GM12864 (cell line): Measurements from ENCODE around the gene ZMIZ1.

Experiments
- DNase-seq: peaks from one replicate; pipeline ENCODE4 v3.0.0-alpha.2; 2011; ENCODE audit warnings: low read depth
- H3K4me3 ChIP-seq: 2 replicates; pipeline ENCODE4 v1.5.1; 2011; ENCODE audit warnings: mild to moderate bottlenecking, low read depth, low read length, control low read depth
- TF ChIP-seq, protein P1 (sequence below): IDR thresholded peaks from 2 replicates; pipeline ENCODE4 v1.5.1; 2011; ENCODE audit warnings: low read depth, mild to moderate bottlenecking, moderate library complexity, low read length, control low read depth, inconsistent platforms; ENCODE audit errors: missing control alignments

ZMIZ1 gene

DNA sequence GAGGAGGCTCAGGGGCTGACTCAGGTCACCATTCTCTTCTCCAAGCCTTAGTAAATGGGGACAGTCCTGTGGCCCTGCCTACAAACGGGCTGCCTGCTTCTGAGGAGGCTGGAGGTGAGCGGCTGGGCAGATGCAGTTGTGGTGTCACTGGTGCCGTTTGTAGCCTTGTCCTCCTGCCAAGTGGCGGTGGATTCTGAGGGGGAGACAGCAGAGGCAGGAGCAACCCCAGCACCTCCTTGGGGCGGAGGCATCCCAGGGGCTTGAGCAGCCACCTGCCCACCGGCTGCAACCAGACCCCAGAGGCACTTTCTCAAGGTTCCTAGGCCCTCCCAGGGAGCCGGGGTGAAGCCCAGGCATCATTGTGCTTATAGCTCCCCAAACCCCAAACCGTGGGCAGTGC lies 112.5 kb downstream of the ZMIZ1 start:
- H3K4me3 ChIP-seq, result no peak overlapping the region
- DNase-seq, result no peak
- TF ChIP-seq, protein P1, sequence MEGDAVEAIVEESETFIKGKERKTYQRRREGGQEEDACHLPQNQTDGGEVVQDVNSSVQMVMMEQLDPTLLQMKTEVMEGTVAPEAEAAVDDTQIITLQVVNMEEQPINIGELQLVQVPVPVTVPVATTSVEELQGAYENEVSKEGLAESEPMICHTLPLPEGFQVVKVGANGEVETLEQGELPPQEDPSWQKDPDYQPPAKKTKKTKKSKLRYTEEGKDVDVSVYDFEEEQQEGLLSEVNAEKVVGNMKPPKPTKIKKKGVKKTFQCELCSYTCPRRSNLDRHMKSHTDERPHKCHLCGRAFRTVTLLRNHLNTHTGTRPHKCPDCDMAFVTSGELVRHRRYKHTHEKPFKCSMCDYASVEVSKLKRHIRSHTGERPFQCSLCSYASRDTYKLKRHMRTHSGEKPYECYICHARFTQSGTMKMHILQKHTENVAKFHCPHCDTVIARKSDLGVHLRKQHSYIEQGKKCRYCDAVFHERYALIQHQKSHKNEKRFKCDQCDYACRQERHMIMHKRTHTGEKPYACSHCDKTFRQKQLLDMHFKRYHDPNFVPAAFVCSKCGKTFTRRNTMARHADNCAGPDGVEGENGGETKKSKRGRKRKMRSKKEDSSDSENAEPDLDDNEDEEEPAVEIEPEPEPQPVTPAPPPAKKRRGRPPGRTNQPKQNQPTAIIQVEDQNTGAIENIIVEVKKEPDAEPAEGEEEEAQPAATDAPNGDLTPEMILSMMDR, result no peak

GRCh38 chr10:79181698-79182521 lies 113.1 kb downstream of the ZMIZ1 start:
- DNase-seq, result no peak
- TF ChIP-seq, protein P1, result no peak
- H3K4me3 ChIP-seq, result no peak overlapping the region

DNA sequence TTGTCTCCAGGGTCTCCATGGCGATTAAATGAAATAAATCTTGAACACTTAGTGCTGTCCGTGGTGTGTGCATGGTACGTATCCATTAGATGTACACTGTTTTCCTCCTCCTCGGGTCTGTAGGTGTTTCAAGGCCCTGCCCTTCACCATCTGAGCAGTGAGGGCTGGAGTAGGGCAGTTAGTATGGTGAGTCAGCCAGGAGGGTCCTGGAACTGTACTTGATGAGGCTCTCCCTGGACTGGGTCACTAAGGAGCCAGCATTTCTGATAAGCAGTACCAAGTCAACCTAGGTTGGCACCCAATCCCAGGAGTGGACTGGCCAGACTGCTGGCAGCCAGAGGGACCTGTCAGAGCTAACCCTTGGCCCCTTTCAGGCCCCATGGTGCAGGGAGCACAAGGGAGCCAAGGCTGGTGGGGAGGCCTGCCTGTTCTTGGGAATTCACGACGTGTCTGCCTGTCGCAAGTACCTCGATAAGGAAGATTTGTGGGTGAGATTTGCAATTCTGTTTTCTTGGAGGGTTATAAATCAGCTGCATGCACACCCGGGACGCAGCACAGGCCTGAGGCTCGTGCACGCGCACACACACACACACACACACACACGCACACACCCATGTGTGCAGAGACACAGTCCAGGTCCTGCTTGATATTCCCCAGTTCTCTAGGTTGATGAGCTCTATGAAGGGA lies 114.2 kb downstream of the ZMIZ1 start:
- DNase-seq, result no peak
- TF ChIP-seq, protein P1, result no peak
- H3K4me3 ChIP-seq, result no peak overlapping the region

GRCh38 chr10:79183468-79183865 lies 114.7 kb downstream of the ZMIZ1 start:
- DNase-seq, result no peak
- no peak overlapping the region for H3K4me3 ChIP-seq
- TF ChIP-seq, protein P1, result no peak

GRCh38 chr10:79184145-79184625 lies 115.4 kb downstream of the ZMIZ1 start:
- no peak overlapping the region for H3K4me3 ChIP-seq
- no peak for DNase-seq
- TF ChIP-seq, protein P1, result no peak

GRCh38 chr10:79184657-79185056 lies 115.9 kb downstream of the ZMIZ1 start:
- H3K4me3 ChIP-seq, result no peak overlapping the region
- no peak for DNase-seq
- TF ChIP-seq, protein P1, result no peak
